Upper lobe of left lung (tissue), 4 donors: ENCODE data around the gene TMEM217.

Experiments used
- EP300 ChIP-seq, 4 donors: sonication (generic); formaldehyde crosslinking; IDR thresholded peaks; one replicate each; pipeline ENCODE4 v1.5.1; 2017; ENCODE audit warnings: antibody characterized with exemption in 4 of 4, control low read depth in 2 of 4
- POLR2A ChIP-seq, 4 donors: fragments of 450-650 bp; IDR thresholded peaks; one replicate each; pipeline ENCODE4 v1.5.1; 2016 to 2017; ENCODE audit warnings: antibody characterized with exemption in 4 of 4, mild to moderate bottlenecking in 2 of 4
- POLR2AphosphoS5 ChIP-seq, 2 donors: sonication (generic); formaldehyde crosslinking; IDR thresholded peaks; one replicate each; pipeline ENCODE4 v1.5.1; 2017; ENCODE audit warnings: antibody characterized with exemption in 2 of 2
- TF ChIP-seq, protein P1 (sequence below), 6 experiments: fragments of 450-650 bp in 4 of 6; fragments of 200-600 bp in 2 of 6; sonication (generic) in 2 of 6; IDR thresholded peaks; one replicate each; pipeline ENCODE4 v1.5.1; 2016 to 2019; ENCODE audit warnings: antibody characterized with exemption in 6 of 6

DNA sequence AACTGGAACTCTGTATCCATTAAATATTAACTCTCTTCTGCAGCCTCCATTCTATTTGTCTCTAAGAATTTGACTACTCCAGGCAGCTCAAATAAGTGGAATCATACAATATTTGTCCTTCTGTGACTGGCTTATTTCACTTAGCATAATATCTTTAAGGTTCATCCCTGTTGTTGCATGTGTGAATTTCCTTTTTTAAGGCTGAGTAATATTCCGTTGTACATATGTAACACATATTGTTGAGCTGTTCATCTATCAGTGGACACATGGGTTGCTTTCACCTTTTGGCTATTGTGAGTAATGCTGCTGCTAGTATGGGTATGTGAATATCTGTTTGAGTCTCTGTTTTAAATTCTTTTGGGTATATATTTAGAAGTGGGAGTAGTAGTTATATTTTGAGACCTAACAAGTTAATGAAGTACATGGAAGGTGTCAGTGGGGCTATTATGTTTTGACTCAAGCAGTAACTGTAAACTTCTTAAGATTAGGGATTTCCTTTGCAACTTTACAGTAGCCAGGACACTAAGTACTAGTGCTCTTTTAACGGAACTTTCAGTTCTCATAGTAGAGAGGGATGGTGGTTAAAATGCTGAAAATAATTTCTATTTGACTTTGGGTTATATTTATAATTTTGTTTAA, 29.7 kb upstream of the TMEM217 start:
- TF ChIP-seq POLR2AphosphoS5 (IDR thresholded peaks at IDR 0.05) (no peak), POLR2A (IDR thresholded peaks at IDR 0.05) (no peak), EP300 (IDR thresholded peaks at IDR 0.05) (no peak)
- TF ChIP-seq, protein P1, sequence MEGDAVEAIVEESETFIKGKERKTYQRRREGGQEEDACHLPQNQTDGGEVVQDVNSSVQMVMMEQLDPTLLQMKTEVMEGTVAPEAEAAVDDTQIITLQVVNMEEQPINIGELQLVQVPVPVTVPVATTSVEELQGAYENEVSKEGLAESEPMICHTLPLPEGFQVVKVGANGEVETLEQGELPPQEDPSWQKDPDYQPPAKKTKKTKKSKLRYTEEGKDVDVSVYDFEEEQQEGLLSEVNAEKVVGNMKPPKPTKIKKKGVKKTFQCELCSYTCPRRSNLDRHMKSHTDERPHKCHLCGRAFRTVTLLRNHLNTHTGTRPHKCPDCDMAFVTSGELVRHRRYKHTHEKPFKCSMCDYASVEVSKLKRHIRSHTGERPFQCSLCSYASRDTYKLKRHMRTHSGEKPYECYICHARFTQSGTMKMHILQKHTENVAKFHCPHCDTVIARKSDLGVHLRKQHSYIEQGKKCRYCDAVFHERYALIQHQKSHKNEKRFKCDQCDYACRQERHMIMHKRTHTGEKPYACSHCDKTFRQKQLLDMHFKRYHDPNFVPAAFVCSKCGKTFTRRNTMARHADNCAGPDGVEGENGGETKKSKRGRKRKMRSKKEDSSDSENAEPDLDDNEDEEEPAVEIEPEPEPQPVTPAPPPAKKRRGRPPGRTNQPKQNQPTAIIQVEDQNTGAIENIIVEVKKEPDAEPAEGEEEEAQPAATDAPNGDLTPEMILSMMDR (IDR thresholded peaks at IDR 0.05) = no peak
